Heart left ventricle (tissue), 16 donors: Measurements from ENCODE around the gene PTPRK. TPM values are rescaled to one million over a fixed set of nuclear protein-coding genes. Genes with fewer than 3 reads are reported as not detected.

Experiments
- ATAC-seq, 4 donors: fragments of 200-7000 bp; cut with Tn5 transposase; one replicate each; pipeline ENCODE4 v1.9.1; 2020 to 2022; ENCODE audit warnings: moderate library complexity in 4 of 4, mild to moderate bottlenecking in 3 of 4, moderate number of reproducible peaks in 1 of 4
- DNase-seq, 5 donors: peaks; one replicate each; pipeline ENCODE4 v3.0.0-alpha.2; 2020
- H3K27ac ChIP-seq, 12 donors: fragments of 200-600 bp; sonication (generic) in 4 of 12; one replicate each; pipeline versions ENCODE4 v1.5.0 to v1.8.0; 2016 to 2022; ENCODE audit warnings: mild to moderate bottlenecking in 2 of 12
- H3K27me3 ChIP-seq, 9 donors: fragments of 200-600 bp; sonication (generic) in 2 of 9; one replicate each; pipeline versions ENCODE4 v1.5.1 to v1.8.0; 2016 to 2022; ENCODE audit warnings: mild to moderate bottlenecking in 3 of 9
- H3K36me3 ChIP-seq, 9 donors: fragments of 200-600 bp; sonication (generic) in 2 of 9; one replicate each; pipeline versions ENCODE4 v1.5.0 to v1.8.0; 2018 to 2022; ENCODE audit warnings: mild to moderate bottlenecking in 2 of 9
- H3K4me1 ChIP-seq, 12 donors: fragments of 200-600 bp; sonication (generic) in 4 of 12; one replicate each; pipeline versions ENCODE4 v1.5.0 to v1.8.0; 2016 to 2022; ENCODE audit warnings: mild to moderate bottlenecking in 3 of 12
- H3K4me3 ChIP-seq, 12 donors: fragments of 200-600 bp; sonication (generic) in 4 of 12; one replicate each; pipeline versions ENCODE4 v1.5.0 to v1.8.0; 2017 to 2022; ENCODE audit warnings: mild to moderate bottlenecking in 9 of 12, moderate library complexity in 4 of 12
- H3K9me3 ChIP-seq, 12 donors: fragments of 200-600 bp; sonication (generic) in 4 of 12; one replicate each; pipeline versions ENCODE4 v1.5.0 to v1.8.0; 2016 to 2022; ENCODE audit warnings: mild to moderate bottlenecking in 1 of 12
- CTCF ChIP-seq, 12 donors: fragments of 200-600 bp; sonication (generic) in 4 of 12; IDR thresholded peaks; one replicate each; pipeline versions ENCODE4 v1.5.0 to v1.8.0; 2018 to 2022; ENCODE audit warnings: antibody characterized with exemption in 12 of 12, mild to moderate bottlenecking in 5 of 12
- POLR2A ChIP-seq, 2 donors: fragments of 450-650 bp; IDR thresholded peaks; one replicate each; pipeline ENCODE4 v1.6.1; 2017; ENCODE audit warnings: antibody characterized with exemption in 2 of 2, mild to moderate bottlenecking in 2 of 2, moderate library complexity in 2 of 2
- WGBS, 4 donors: extraction: QIAGEN DNeasy Blood & Tissue Kit in 2 of 4; methylation state at CpG; one replicate each; pipeline versions ENCODE4 v1.1.5 to v1.1.7; 2013 to 2018; 5-methylcytosine and 5-hydroxymethylcytosine counted together
- intact Hi-C, 10 donors: fragments of 100-400 bp; cut with DNase I; formaldehyde crosslinking; loops; one replicate each; pipeline versions ENCODE4 v1.11.1 to v1.14.2; 2022
- polyA plus RNA-seq, 2 donors: library from polyadenylated mRNA; stranded (reverse); fragments of 200-250 nt; gene quantifications; one replicate each; pipeline ENCODE4 v1.2.3, GENCODE V29; 2013
- total RNA-seq, 9 donors: library from RNA; depleted of rRNA in 2 of 9; stranded (reverse); fragments of >200 nt in 2 of 9; fragmentation: NEBNext Ultra II Directional in 3 of 9; extraction: Animal tissue kit (Norgen Biotek cat#: 25700) in 3 of 9; gene quantifications; one replicate each; pipeline versions ENCODE4 v1.1.0 to v1.2.4, GENCODE V29; 2016 to 2023
- donor health status: ischemic (EF 13 %, LVEDD 7.1; RV severe dilation, severe dysfunction).
- donor health status: healthy with polysubstance abuse.
- donor health status: DM: no; HTN: yes; CAD: no.
- donor health status: DM: no; HTN: no; CAD: no.
- donor health status: ischemic (EF 25% LVEDD 6.9; RV normal size, moderate dysfunction).
- donor health status: ischemic (EF 25% LVEDD 5.7; RV mildly dilated, moderate dysfunction).
- donor health status: healthy.
- donor health status: DM: yes; HTN: yes; CAD: no.
- donor health status: ischemic (EF 35%, LVEDD 5.7; RV mildly dilated, moderate dysfunction).
- donor health status: nonischemic (EF 11% LVEDD 7.7; RV severe dilation, severe dysfunction).
- donor health status: DM: yes; HTN: yes; CAD: no.
- donor health status: PGD.
- donor health status: ischemic (EF 29% LVEDD 5.4; RV normal size, mild dysfunction).
- donor health status: nonischemic (EF 23%, LVEDD 6.1; RV moderate dilation, normal function).

PTPRK gene
- total and polyA plus RNA-seq, 11 donors = 5.4 to 50.8 (median 38.5) TPM

- intact Hi-C loops = loop anchor here in 2 of 10 donors (5.0 to 10.0 kb wide), 2 partner anchors 85 to 93 kb away; no protein-coding TSS in a partner anchor
- no peaks in the 10 kb centered on the region for H3K36me3 ChIP-seq
- H3K4me1 ChIP-seq = peaks cover 0 to 61% (median 14%) of the 10 kb centered on the region in 12 donors
- H3K27me3 ChIP-seq = no peaks in the 10 kb centered on the region
- DNase-seq (no peak), ATAC-seq (no peak)
- H3K27ac ChIP-seq = peak overlapping the region in 3 of 12 donors; percentile 6 to 33 (median 10)
- no peak for TF ChIP-seq CTCF (IDR thresholded peaks at IDR 0.05)
- TF ChIP-seq POLR2A (IDR thresholded peaks at IDR 0.05) = no peak
- H3K9me3 ChIP-seq = peaks cover 0 to 9% (median 0%) of the 10 kb centered on the region in 12 donors
- H3K4me3 ChIP-seq = no peak overlapping the region
Measured at GRCh38 chr6:128422200-128422599, 98.2 kb downstream of the PTPRK start.

GRCh38 chr6:128421788-128422187 lies 98.6 kb downstream of the PTPRK start:
- peak overlapping the region in 1 of 12 donors; percentile 20 for H3K27ac ChIP-seq
- peak in 1 of 4 donors; percentile 35 for ATAC-seq
- peaks cover 0 to 60% (median 12%) of the 10 kb centered on the region in 12 donors for H3K4me1 ChIP-seq
- TF ChIP-seq CTCF (IDR thresholded peaks at IDR 0.05) = no peak
- no peak for TF ChIP-seq POLR2A (IDR thresholded peaks at IDR 0.05)
- no peaks in the 10 kb centered on the region for H3K36me3 ChIP-seq
- no peak overlapping the region for H3K4me3 ChIP-seq
- H3K27me3 ChIP-seq = no peaks in the 10 kb centered on the region
- 88 to 94% (median 92%) methylated on average over 3 of the region's 3 CpGs for WGBS, 4 donors
- peaks cover 0 to 9% (median 0%) of the 10 kb centered on the region in 12 donors for H3K9me3 ChIP-seq
- no peak for DNase-seq
- intact Hi-C loops = loop anchor here in 2 of 10 donors (5.0 to 10.0 kb wide), 2 partner anchors 84 to 93 kb away; no protein-coding TSS in a partner anchor

- Histone ChIP-seq H3K9me3 (peaks cover 0 to 9% (median 0%) of the 10 kb centered on the region in 12 donors), H3K27me3 (no peaks in the 10 kb centered on the region), H3K36me3 (no peaks in the 10 kb centered on the region), H3K4me1 (peaks cover 0 to 43% (median 11%) of the 10 kb centered on the region in 12 donors), H3K4me3 (peak overlapping the region in 5 of 12 donors; percentile 10 to 24 (median 13)), H3K27ac (peak overlapping the region in 9 of 12 donors; percentile 4 to 54 (median 22))
- ATAC-seq (peak; percentile 39 to 77 (median 63)), DNase-seq (no peak)
- WGBS, 4 donors = 46 to 56% (median 47%) methylated on average over 5 of the region's 5 CpGs
- TF ChIP-seq CTCF (IDR thresholded peaks at IDR 0.05) = no peak
- no peak for TF ChIP-seq POLR2A (IDR thresholded peaks at IDR 0.05)
- intact Hi-C loops = no loop called here
Measured at GRCh38 chr6:128417698-128418097, 102.7 kb downstream of the PTPRK start.

- no peak for DNase-seq
Measured at GRCh38 chr6:128415387-128415786, 105.0 kb downstream of the PTPRK start.

More at GRCh38 chr6:128415387-128415786, 105.0 kb downstream of the PTPRK start:
- Histone ChIP-seq H3K4me1 (peaks cover 0 to 26% (median 6%) of the 10 kb centered on the region in 12 donors), H3K27me3 (no peaks in the 10 kb centered on the region), H3K27ac (no peak overlapping the region), H3K36me3 (no peaks in the 10 kb centered on the region), H3K4me3 (no peak overlapping the region), H3K9me3 (peaks cover 0 to 9% (median 0%) of the 10 kb centered on the region in 12 donors)
- intact Hi-C loops = no loop called here
- ATAC-seq = no peak
- 56 to 76% (median 63%) methylated on average over 1 of the region's 1 CpG for WGBS, 4 donors
- TF ChIP-seq POLR2A (IDR thresholded peaks at IDR 0.05) (no peak), CTCF (IDR thresholded peaks at IDR 0.05) (no peak)
